Activated CD8-positive, alpha-beta memory T cell treated with anti-CD3 and anti-CD28 coated beads for 24 hours (primary cell): ENCODE data around the gene S1PR3.

Experiments used
- DNase-seq: peaks from one replicate; pipeline ENCODE4 v3.0.0-alpha.2; 2020

The S1PR3 gene

GRCh38 chr9:88993327-88993726 is 2.1 kb downstream of the S1PR3 start:
- no peak for DNase-seq

- peak; percentile 49 for DNase-seq
These were observed 2.7 kb downstream of the S1PR3 start for GRCh38 chr9:88993871-88994460.

- peak; percentile 35 for DNase-seq
These were observed 3.4 kb downstream of the S1PR3 start for GRCh38 chr9:88994469-88995199.

GRCh38 chr9:88995200-88995577 is 3.9 kb downstream of the S1PR3 start:
- DNase-seq = no peak

- peak; percentile 33 for DNase-seq
These were observed 4.4 kb downstream of the S1PR3 start for GRCh38 chr9:88995627-88996026.

- DNase-seq = peak; percentile 48
These were observed 5.0 kb downstream of the S1PR3 start for GRCh38 chr9:88996046-88996920.

GRCh38 chr9:88996921-88997235 is 5.6 kb downstream of the S1PR3 start:
- no peak for DNase-seq

- DNase-seq = peak; percentile 50
These were observed 6.4 kb downstream of the S1PR3 start for GRCh38 chr9:88997646-88998045.

- no peak for DNase-seq
These were observed 7.2 kb downstream of the S1PR3 start for GRCh38 chr9:88998503-88998902.

- peak; percentile 49 for DNase-seq
These were observed 7.6 kb downstream of the S1PR3 start for GRCh38 chr9:88998911-88999310.

GRCh38 chr9:89000371-89000781 is 9.1 kb downstream of the S1PR3 start:
- peak; percentile 56 for DNase-seq

- DNase-seq = peak; percentile 92
These were observed 10.0 kb downstream of the S1PR3 start for GRCh38 chr9:89000973-89001916.

- DNase-seq = peak; percentile 47
These were observed 10.8 kb downstream of the S1PR3 start for GRCh38 chr9:89001917-89002540.

GRCh38 chr9:89002987-89003386 is 11.7 kb downstream of the S1PR3 start:
- DNase-seq = no peak

GRCh38 chr9:89005323-89005722 is 14.1 kb downstream of the S1PR3 start:
- peak; percentile 40 for DNase-seq

GRCh38 chr9:89006267-89006666 is 15.0 kb downstream of the S1PR3 start:
- no peak for DNase-seq

- peak; percentile 33 for DNase-seq
These were observed 16.0 kb downstream of the S1PR3 start for GRCh38 chr9:89006996-89007967.

GRCh38 chr9:89008055-89008743 is 16.9 kb downstream of the S1PR3 start:
- DNase-seq = no peak

- DNase-seq = no peak
These were observed 17.7 kb downstream of the S1PR3 start for GRCh38 chr9:89008744-89009545.

GRCh38 chr9:89009546-89009840 is 18.2 kb downstream of the S1PR3 start:
- no peak for DNase-seq
